ENCODE measurements around the gene PHRF1. TPM values are rescaled to one million over a fixed set of nuclear protein-coding genes. Genes with fewer than 3 reads are reported as not detected.

PHRF1 gene
- total RNA-seq, 1 experiment from 2014 or later, result 45.5 TPM

DNA sequence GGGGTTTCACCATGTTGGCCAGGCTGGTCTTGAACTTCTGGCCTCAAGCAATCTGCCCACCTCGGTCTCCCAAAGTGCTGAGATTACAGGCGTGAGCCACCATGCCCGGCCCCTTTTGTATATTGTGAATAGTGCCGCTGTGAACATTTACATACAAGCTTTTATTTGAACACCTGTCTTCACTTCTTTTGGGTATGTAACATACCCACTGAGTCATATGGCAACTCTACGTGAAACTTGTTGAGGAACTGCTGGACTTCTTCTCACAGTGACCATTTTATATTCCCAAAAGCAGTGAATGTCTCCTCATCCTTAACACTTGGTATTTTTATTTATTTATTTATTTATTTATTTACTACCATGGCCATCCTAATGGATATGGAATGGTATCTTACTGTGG, 54.6 kb downstream of the PHRF1 start:
- no peaks in the 10 kb centered on the region for H4K20me1 ChIP-seq (ENCODE audit: insufficient read depth)
- H3K4me2 ChIP-seq (ENCODE audit: low read length), result no peak overlapping the region
- H3K36me3 ChIP-seq (ENCODE audit: control insufficient read depth in 1 of 2, insufficient read depth in 2 of 2, low read length in 2 of 2), result no peaks in the 10 kb centered on the region
- POLR2A ChIA-PET, result no interaction called here
- H3K79me2 ChIP-seq (ENCODE audit: insufficient read depth, low read length), result no peaks in the 10 kb centered on the region
- RAD21 ChIA-PET (ENCODE audit: low non-redundant PET in 1 of 2, low total read pairs in 2 of 2, uncharacterized antibody in 2 of 2, unreplicated experiment in 2 of 2), result no interaction called here
- H3K27me3 ChIP-seq (ENCODE audit: insufficient read depth, low read length), result no peaks in the 10 kb centered on the region
- intact Hi-C loops (cut with micrococcal nuclease), result no loop called here
- no peak for ATAC-seq
- CTCF ChIA-PET, result no interaction called here
- BruUV-seq (replicated peaks), result no TSS peak
- DNase-seq (ENCODE audit: low read depth, low spot score), result no peak
- H2AFZ ChIP-seq (ENCODE audit: low read depth, low read length, poor library complexity, severe bottlenecking), result no peak overlapping the region
- H3K4me1 ChIP-seq (ENCODE audit: control insufficient read depth in 1 of 2, insufficient read depth in 2 of 2, low read length in 2 of 2), result peaks cover 0 to 14% of the 10 kb centered on the region in 2 experiments; a peak in 2 of 4 replicates
- no peaks in the 10 kb centered on the region for H3K9me2 ChIP-seq (ENCODE audit: insufficient read depth)
- no peaks in the 10 kb centered on the region for H3K9me3 ChIP-seq (ENCODE audit: control insufficient read depth in 1 of 2, insufficient read depth in 1 of 2, low read depth in 1 of 2, low read length in 2 of 2)
- H3K4me3 ChIP-seq (replicated peaks in 1 of 2; ENCODE audit: low read depth in 1 of 2, low read length in 2 of 2), result no peak overlapping the region
- TF ChIP-seq, protein P1, sequence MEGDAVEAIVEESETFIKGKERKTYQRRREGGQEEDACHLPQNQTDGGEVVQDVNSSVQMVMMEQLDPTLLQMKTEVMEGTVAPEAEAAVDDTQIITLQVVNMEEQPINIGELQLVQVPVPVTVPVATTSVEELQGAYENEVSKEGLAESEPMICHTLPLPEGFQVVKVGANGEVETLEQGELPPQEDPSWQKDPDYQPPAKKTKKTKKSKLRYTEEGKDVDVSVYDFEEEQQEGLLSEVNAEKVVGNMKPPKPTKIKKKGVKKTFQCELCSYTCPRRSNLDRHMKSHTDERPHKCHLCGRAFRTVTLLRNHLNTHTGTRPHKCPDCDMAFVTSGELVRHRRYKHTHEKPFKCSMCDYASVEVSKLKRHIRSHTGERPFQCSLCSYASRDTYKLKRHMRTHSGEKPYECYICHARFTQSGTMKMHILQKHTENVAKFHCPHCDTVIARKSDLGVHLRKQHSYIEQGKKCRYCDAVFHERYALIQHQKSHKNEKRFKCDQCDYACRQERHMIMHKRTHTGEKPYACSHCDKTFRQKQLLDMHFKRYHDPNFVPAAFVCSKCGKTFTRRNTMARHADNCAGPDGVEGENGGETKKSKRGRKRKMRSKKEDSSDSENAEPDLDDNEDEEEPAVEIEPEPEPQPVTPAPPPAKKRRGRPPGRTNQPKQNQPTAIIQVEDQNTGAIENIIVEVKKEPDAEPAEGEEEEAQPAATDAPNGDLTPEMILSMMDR (IDR thresholded peaks at IDR 0.05 in 2 of 3, conservative IDR thresholded peaks at IDR 0.05 in 1 of 3; ENCODE audit: borderline replicate concordance in 1 of 3, insufficient read depth in 1 of 3, low read depth in 2 of 3, low read length in 2 of 3), result no peak
- TF ChIP-seq, protein P2, sequence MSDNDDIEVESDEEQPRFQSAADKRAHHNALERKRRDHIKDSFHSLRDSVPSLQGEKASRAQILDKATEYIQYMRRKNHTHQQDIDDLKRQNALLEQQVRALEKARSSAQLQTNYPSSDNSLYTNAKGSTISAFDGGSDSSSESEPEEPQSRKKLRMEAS (IDR thresholded peaks at IDR 0.05), result no peak
- no peak for TF ChIP-seq CBX3 (IDR thresholded peaks at IDR 0.05; ENCODE audit: low read depth)
- TF ChIP-seq FOSL1 (IDR thresholded peaks at IDR 0.05; ENCODE audit: low read depth), result no peak
- no peak for TF ChIP-seq RAD21 (IDR thresholded peaks at IDR 0.05; ENCODE audit: low read depth)
- no peak for TF ChIP-seq ELF1 (IDR thresholded peaks at IDR 0.05; ENCODE audit: borderline replicate concordance, low read depth)
- TF ChIP-seq YY1 (IDR thresholded peaks at IDR 0.05; ENCODE audit: extremely low read depth, insufficient replicate concordance, low read depth, low read length), result no peak
- TF ChIP-seq CEBPB (IDR thresholded peaks at IDR 0.05; ENCODE audit: low read depth), result no peak
- no peak for TF ChIP-seq SIN3A (IDR thresholded peaks at IDR 0.05; ENCODE audit: low read depth)
- TF ChIP-seq ZNF274 (IDR thresholded peaks at IDR 0.05; ENCODE audit: low read depth, low read length), result no peak
- TF ChIP-seq SRF (IDR thresholded peaks at IDR 0.05; ENCODE audit: low read depth), result no peak
- TF ChIP-seq EGR1 (IDR thresholded peaks at IDR 0.05; ENCODE audit: low read depth), result no peak
- TF ChIP-seq, protein P3, sequence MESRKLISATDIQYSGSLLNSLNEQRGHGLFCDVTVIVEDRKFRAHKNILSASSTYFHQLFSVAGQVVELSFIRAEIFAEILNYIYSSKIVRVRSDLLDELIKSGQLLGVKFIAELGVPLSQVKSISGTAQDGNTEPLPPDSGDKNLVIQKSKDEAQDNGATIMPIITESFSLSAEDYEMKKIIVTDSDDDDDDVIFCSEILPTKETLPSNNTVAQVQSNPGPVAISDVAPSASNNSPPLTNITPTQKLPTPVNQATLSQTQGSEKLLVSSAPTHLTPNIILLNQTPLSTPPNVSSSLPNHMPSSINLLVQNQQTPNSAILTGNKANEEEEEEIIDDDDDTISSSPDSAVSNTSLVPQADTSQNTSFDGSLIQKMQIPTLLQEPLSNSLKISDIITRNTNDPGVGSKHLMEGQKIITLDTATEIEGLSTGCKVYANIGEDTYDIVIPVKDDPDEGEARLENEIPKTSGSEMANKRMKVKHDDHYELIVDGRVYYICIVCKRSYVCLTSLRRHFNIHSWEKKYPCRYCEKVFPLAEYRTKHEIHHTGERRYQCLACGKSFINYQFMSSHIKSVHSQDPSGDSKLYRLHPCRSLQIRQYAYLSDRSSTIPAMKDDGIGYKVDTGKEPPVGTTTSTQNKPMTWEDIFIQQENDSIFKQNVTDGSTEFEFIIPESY (IDR thresholded peaks at IDR 0.05; ENCODE audit: extremely low read depth, insufficient replicate concordance, low read length), result no peak
- no peak for TF ChIP-seq JUND (IDR thresholded peaks at IDR 0.05)
- no peak for TF ChIP-seq ZFX (IDR thresholded peaks at IDR 0.05)
- TF ChIP-seq EZH2phosphoT487 (IDR thresholded peaks at IDR 0.05; ENCODE audit: borderline replicate concordance), result no peak
- H3K9ac ChIP-seq (ENCODE audit: low read length), result no peak overlapping the region
- no peak overlapping the region for H3K27ac ChIP-seq (ENCODE audit: low read depth, low read length)

Data from HCT116 (cell line).